ENCODE measurements around the gene EMC7. TPM values are rescaled to one million over a fixed set of nuclear protein-coding genes. Genes with fewer than 3 reads are reported as not detected.

EMC7 gene
- total RNA-seq, 1 donor, result 40.5 TPM

- peak overlapping the region; percentile 48 for H2AFZ ChIP-seq (ENCODE audit: low read length)
- DNase-seq (ENCODE audit: insufficient read length, low spot score, missing footprints), result peak; percentile 62
- no peaks in the 10 kb centered on the region for H4K20me1 ChIP-seq (ENCODE audit: insufficient read depth, low read length)
- no peak for TF ChIP-seq CTCF (IDR thresholded peaks at IDR 0.05; ENCODE audit: extremely low read depth, low read depth, low read length)
- peak overlapping the region; percentile 66 for H3K4me2 ChIP-seq (ENCODE audit: insufficient read depth, low read length)
- peak overlapping the region; percentile 92 for H3K27ac ChIP-seq (ENCODE audit: low read depth, low read length)
- H3K4me1 ChIP-seq (ENCODE audit: insufficient read depth, low read length), result peaks cover 42% of the 10 kb centered on the region
- H3K9me3 ChIP-seq (ENCODE audit: low read depth, low read length), result no peaks in the 10 kb centered on the region
- no peaks in the 10 kb centered on the region for H3K36me3 ChIP-seq (ENCODE audit: insufficient read depth, low read length)
- H3K4me3 ChIP-seq (ENCODE audit: insufficient read depth, low read length), result no peak overlapping the region
- no peaks in the 10 kb centered on the region for H3K27me3 ChIP-seq (ENCODE audit: insufficient read depth, low read length)
- no peaks in the 10 kb centered on the region for H3K79me2 ChIP-seq (ENCODE audit: insufficient read depth, low read length)
These were observed 53.5 kb downstream of the EMC7 start for GRCh38 chr15:34047893-34048775.

GRCh38 chr15:34046471-34047145 lies 55.1 kb downstream of the EMC7 start:
- Histone ChIP-seq H3K36me3 (ENCODE audit: insufficient read depth, low read length) (no peaks in the 10 kb centered on the region), H3K79me2 (ENCODE audit: insufficient read depth, low read length) (no peaks in the 10 kb centered on the region), H2AFZ (ENCODE audit: low read length) (no peak overlapping the region), H3K27me3 (ENCODE audit: insufficient read depth, low read length) (no peaks in the 10 kb centered on the region), H3K27ac (ENCODE audit: low read depth, low read length) (no peak overlapping the region), H3K4me1 (ENCODE audit: insufficient read depth, low read length) (peaks cover 42% of the 10 kb centered on the region), H3K4me2 (ENCODE audit: insufficient read depth, low read length) (no peak overlapping the region), H3K4me3 (ENCODE audit: insufficient read depth, low read length) (no peak overlapping the region), H4K20me1 (ENCODE audit: insufficient read depth, low read length) (no peaks in the 10 kb centered on the region), H3K9me3 (ENCODE audit: low read depth, low read length) (no peaks in the 10 kb centered on the region)
- no peak for DNase-seq (ENCODE audit: insufficient read length, low spot score, missing footprints)
- no peak for TF ChIP-seq CTCF (IDR thresholded peaks at IDR 0.05; ENCODE audit: extremely low read depth, low read depth, low read length)

- peak overlapping the region; percentile 13 for H2AFZ ChIP-seq (ENCODE audit: low read length)
- no peaks in the 10 kb centered on the region for H3K27me3 ChIP-seq (ENCODE audit: insufficient read depth, low read length)
- H3K4me2 ChIP-seq (ENCODE audit: insufficient read depth, low read length), result peak overlapping the region; percentile 35
- no peak overlapping the region for H3K27ac ChIP-seq (ENCODE audit: low read depth, low read length)
- no peak overlapping the region for H3K4me3 ChIP-seq (ENCODE audit: insufficient read depth, low read length)
- H3K79me2 ChIP-seq (ENCODE audit: insufficient read depth, low read length), result no peaks in the 10 kb centered on the region
- H3K9me3 ChIP-seq (ENCODE audit: low read depth, low read length), result no peaks in the 10 kb centered on the region
- no peak for TF ChIP-seq CTCF (IDR thresholded peaks at IDR 0.05; ENCODE audit: extremely low read depth, low read depth, low read length)
- no peaks in the 10 kb centered on the region for H3K36me3 ChIP-seq (ENCODE audit: insufficient read depth, low read length)
- H3K4me1 ChIP-seq (ENCODE audit: insufficient read depth, low read length), result peaks cover 42% of the 10 kb centered on the region
- no peaks in the 10 kb centered on the region for H4K20me1 ChIP-seq (ENCODE audit: insufficient read depth, low read length)
- peak; percentile 53 for DNase-seq (ENCODE audit: insufficient read length, low spot score, missing footprints)
These were observed 57.8 kb downstream of the EMC7 start for GRCh38 chr15:34043813-34044212.

- no peaks in the 10 kb centered on the region for H3K79me2 ChIP-seq (ENCODE audit: insufficient read depth, low read length)
- H2AFZ ChIP-seq (ENCODE audit: low read length), result peak overlapping the region; percentile 13
- H3K9me3 ChIP-seq (ENCODE audit: low read depth, low read length), result no peaks in the 10 kb centered on the region
- H3K27me3 ChIP-seq (ENCODE audit: insufficient read depth, low read length), result no peaks in the 10 kb centered on the region
- no peak for TF ChIP-seq CTCF (IDR thresholded peaks at IDR 0.05; ENCODE audit: extremely low read depth, low read depth, low read length)
- peaks cover 38% of the 10 kb centered on the region for H3K4me1 ChIP-seq (ENCODE audit: insufficient read depth, low read length)
- peak; percentile 77 for DNase-seq (ENCODE audit: insufficient read length, low spot score, missing footprints)
- H4K20me1 ChIP-seq (ENCODE audit: insufficient read depth, low read length), result no peaks in the 10 kb centered on the region
- no peak overlapping the region for H3K4me3 ChIP-seq (ENCODE audit: insufficient read depth, low read length)
- no peaks in the 10 kb centered on the region for H3K36me3 ChIP-seq (ENCODE audit: insufficient read depth, low read length)
- peak overlapping the region; percentile 35 for H3K4me2 ChIP-seq (ENCODE audit: insufficient read depth, low read length)
- no peak overlapping the region for H3K27ac ChIP-seq (ENCODE audit: low read depth, low read length)
These were observed 58.3 kb downstream of the EMC7 start for GRCh38 chr15:34043391-34043790.
